ENCODE data around the gene CELSR1. TPM values are rescaled to one million over a fixed set of nuclear protein-coding genes. Genes with fewer than 3 reads are reported as not detected.

Gene CELSR1
- total RNA-seq, 1 donor from 2014 or later: 32.9 TPM

DNA sequence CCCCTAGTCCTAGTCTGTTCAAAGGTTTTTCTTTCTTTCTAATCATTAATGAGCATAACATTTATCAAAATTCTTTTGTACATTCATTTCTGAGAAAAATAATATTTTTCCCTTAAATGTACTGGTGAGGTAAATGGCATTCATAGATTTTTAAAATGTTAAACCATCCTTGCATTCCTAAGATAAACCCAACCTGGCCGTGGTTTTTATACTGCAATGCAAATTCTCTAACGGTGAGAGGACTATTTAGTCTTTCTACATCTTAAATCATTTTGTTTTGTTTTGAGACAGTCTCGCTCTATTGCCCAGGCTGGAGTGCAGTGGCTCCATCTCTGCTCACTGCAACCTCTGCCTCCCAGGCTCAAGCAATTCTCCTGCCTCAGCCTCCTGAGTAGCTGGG, 161.3 kb downstream of the CELSR1 start:
- Histone ChIP-seq H3K36me3 (peaks cover 0 to 13% of the 10 kb centered on the region in 2 donors), H3K4me1 (peaks cover 19% of the 10 kb centered on the region), H3K27me3 (no peaks in the 10 kb centered on the region), H3K9me3 (no peaks in the 10 kb centered on the region), H3K27ac (peak overlapping the region; percentile 29), H3K4me3 (no peak overlapping the region)
- no peak for DNase-seq (ENCODE audit: extremely low spot score in 2 of 2)
- intact Hi-C loops (cut with DNase I): no loop called here
- TF ChIP-seq POLR2AphosphoS5 (IDR thresholded peaks at IDR 0.05; ENCODE audit: insufficient read depth in 1 of 2, low read depth in 1 of 2) (no peak), POLR2A (IDR thresholded peaks at IDR 0.05) (no peak)
- TF ChIP-seq, protein P1, sequence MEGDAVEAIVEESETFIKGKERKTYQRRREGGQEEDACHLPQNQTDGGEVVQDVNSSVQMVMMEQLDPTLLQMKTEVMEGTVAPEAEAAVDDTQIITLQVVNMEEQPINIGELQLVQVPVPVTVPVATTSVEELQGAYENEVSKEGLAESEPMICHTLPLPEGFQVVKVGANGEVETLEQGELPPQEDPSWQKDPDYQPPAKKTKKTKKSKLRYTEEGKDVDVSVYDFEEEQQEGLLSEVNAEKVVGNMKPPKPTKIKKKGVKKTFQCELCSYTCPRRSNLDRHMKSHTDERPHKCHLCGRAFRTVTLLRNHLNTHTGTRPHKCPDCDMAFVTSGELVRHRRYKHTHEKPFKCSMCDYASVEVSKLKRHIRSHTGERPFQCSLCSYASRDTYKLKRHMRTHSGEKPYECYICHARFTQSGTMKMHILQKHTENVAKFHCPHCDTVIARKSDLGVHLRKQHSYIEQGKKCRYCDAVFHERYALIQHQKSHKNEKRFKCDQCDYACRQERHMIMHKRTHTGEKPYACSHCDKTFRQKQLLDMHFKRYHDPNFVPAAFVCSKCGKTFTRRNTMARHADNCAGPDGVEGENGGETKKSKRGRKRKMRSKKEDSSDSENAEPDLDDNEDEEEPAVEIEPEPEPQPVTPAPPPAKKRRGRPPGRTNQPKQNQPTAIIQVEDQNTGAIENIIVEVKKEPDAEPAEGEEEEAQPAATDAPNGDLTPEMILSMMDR (IDR thresholded peaks at IDR 0.05): no peak

DNA sequence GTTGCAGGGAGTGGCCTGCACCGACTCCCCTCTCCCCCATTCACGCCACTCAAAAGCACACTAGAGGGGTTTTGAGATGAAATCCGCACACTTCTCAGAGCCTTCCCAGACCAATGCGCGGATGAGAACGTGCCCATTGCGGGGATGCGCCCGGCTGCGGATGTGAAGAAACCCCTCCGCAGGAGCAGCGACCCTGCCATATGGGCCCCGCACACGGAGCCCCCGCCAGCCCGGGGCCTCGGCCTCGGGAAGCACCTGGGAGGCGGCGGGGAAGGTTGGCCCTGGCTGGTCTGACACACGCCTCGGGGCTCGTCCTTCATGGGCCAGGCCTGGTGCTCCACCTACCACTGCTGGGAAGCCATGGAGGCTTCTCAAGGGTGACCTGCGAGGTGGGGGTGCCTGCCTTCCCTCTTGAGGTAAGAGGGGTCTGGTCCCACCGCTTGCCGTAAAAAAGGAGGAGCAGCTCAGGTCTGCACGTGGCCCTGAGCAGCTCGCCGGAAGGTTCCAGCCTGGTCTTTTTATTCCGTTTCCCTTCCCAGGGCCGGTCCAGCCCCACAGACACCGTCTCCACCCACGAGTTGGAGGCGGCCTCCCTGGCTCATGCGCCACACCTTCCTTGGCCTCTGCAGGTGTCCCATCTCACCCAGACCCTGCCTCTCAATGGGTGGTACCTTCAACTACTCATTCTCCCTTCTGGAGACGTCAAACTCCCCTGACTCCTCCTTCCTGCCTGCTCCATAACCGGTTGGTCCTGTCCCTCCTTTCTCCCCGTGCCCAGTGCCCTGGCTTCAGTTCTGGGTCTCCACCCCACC, 162.6 kb downstream of the CELSR1 start:
- Histone ChIP-seq H3K27ac (peak overlapping the region; percentile 56), H3K4me3 (no peak overlapping the region), H3K27me3 (no peaks in the 10 kb centered on the region), H3K4me1 (peaks cover 19% of the 10 kb centered on the region), H3K9me3 (no peaks in the 10 kb centered on the region), H3K36me3 (peaks cover 0 to 13% of the 10 kb centered on the region in 2 donors)
- no peak for DNase-seq (ENCODE audit: extremely low spot score in 2 of 2)
- intact Hi-C loops (cut with DNase I): loop anchor here (5.0 kb wide), 1 partner anchor 167 kb away; no protein-coding TSS in a partner anchor
- peak; percentile 42 to 64 for TF ChIP-seq POLR2AphosphoS5 (IDR thresholded peaks at IDR 0.05; ENCODE audit: insufficient read depth in 1 of 2, low read depth in 1 of 2)
- TF ChIP-seq POLR2A (IDR thresholded peaks at IDR 0.05): no peak

DNA sequence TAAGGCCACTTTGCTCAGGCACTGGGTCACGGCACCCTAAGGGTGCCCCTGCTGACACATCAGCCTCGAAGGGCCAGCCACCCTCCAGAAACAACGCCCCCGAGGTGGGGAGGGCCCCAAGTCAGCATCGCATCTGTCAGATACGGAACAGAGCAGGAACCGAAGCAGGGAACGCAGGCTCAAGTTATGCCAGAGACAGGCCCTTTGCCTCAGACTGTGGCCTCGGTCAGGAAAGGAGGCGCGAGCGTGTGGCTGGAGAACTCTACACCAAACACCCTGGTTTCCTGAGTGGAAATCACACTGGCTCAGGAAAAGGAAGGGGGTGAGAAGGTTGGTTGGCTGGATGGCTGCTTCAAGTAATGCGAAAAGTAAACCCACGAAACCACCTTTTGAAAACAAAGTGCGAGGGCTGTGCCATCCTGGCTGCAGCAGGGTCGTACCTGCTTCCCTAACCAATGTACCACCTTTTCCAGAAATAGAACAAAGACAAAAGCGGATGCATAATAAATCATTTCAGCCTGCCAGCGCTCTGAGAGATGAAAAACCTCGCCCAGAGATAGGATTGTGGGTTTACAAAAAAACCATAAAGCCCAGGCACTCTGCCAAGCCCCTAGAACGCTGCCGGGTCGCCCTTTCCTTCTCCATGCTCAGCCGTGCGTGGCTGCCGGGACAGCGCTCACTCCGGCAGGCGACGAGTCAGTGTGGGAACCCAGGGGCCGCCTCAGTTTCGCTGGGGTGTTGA, 163.3 kb downstream of the CELSR1 start:
- intact Hi-C loops (cut with DNase I): loop anchor here (5.0 kb wide), 1 partner anchor 168 kb away; no protein-coding TSS in a partner anchor
- Histone ChIP-seq H3K36me3 (peaks cover 0 to 13% of the 10 kb centered on the region in 2 donors), H3K27ac (peak overlapping the region; percentile 56), H3K9me3 (no peaks in the 10 kb centered on the region), H3K4me1 (peaks cover 19% of the 10 kb centered on the region), H3K4me3 (no peak overlapping the region), H3K27me3 (no peaks in the 10 kb centered on the region)
- TF ChIP-seq POLR2A (IDR thresholded peaks at IDR 0.05) (no peak), POLR2AphosphoS5 (IDR thresholded peaks at IDR 0.05; ENCODE audit: insufficient read depth in 1 of 2, low read depth in 1 of 2) (no peak)
- TF ChIP-seq, protein P1 (IDR thresholded peaks at IDR 0.05): no peak
- DNase-seq (ENCODE audit: extremely low spot score in 2 of 2): no peak

GRCh38 chr22:46373159-46373558, 164.3 kb downstream of the CELSR1 start:
- Histone ChIP-seq H3K4me3 (no peak overlapping the region), H3K27me3 (no peaks in the 10 kb centered on the region), H3K36me3 (peaks cover 0 to 13% of the 10 kb centered on the region in 2 donors), H3K9me3 (no peaks in the 10 kb centered on the region), H3K27ac (no peak overlapping the region), H3K4me1 (peaks cover 19% of the 10 kb centered on the region)
- intact Hi-C loops (cut with DNase I): loop anchor here (5.0 kb wide), 1 partner anchor 169 kb away; no protein-coding TSS in a partner anchor
- TF ChIP-seq, protein P1 (IDR thresholded peaks at IDR 0.05): no peak
- TF ChIP-seq POLR2A (IDR thresholded peaks at IDR 0.05) (no peak), POLR2AphosphoS5 (IDR thresholded peaks at IDR 0.05; ENCODE audit: insufficient read depth in 1 of 2, low read depth in 1 of 2) (no peak)
- DNase-seq (ENCODE audit: extremely low spot score in 2 of 2): no peak

- no peak overlapping the region for H3K4me3 ChIP-seq
- H3K9me3 ChIP-seq: no peaks in the 10 kb centered on the region
- H3K27ac ChIP-seq: no peak overlapping the region
- no peak for TF ChIP-seq POLR2AphosphoS5 (IDR thresholded peaks at IDR 0.05; ENCODE audit: insufficient read depth in 1 of 2, low read depth in 1 of 2)
- no peak for TF ChIP-seq POLR2A (IDR thresholded peaks at IDR 0.05)
- TF ChIP-seq, protein P1 (IDR thresholded peaks at IDR 0.05): no peak
- no peak for DNase-seq (ENCODE audit: extremely low spot score in 2 of 2)
- no peaks in the 10 kb centered on the region for H3K27me3 ChIP-seq
- intact Hi-C loops (cut with DNase I): loop anchor here (5.0 kb wide), 1 partner anchor 170 kb away; no protein-coding TSS in a partner anchor
- H3K4me1 ChIP-seq: peaks cover 19% of the 10 kb centered on the region
- peaks cover 0 to 13% of the 10 kb centered on the region in 2 donors for H3K36me3 ChIP-seq
These were observed 164.7 kb downstream of the CELSR1 start for GRCh38 chr22:46372686-46373085.

Measured in vagina (tissue), 2 donors.